ENCODE data around the gene EXOG. TPM values are rescaled to one million over a fixed set of nuclear protein-coding genes. Genes with fewer than 3 reads are reported as not detected.
A peak's percentile ranks its signal among the peaks of the same experiment; 100 is the strongest.

EXOG gene
- polyA plus RNA-seq, 1 experiment: 19.3 TPM

DNA sequence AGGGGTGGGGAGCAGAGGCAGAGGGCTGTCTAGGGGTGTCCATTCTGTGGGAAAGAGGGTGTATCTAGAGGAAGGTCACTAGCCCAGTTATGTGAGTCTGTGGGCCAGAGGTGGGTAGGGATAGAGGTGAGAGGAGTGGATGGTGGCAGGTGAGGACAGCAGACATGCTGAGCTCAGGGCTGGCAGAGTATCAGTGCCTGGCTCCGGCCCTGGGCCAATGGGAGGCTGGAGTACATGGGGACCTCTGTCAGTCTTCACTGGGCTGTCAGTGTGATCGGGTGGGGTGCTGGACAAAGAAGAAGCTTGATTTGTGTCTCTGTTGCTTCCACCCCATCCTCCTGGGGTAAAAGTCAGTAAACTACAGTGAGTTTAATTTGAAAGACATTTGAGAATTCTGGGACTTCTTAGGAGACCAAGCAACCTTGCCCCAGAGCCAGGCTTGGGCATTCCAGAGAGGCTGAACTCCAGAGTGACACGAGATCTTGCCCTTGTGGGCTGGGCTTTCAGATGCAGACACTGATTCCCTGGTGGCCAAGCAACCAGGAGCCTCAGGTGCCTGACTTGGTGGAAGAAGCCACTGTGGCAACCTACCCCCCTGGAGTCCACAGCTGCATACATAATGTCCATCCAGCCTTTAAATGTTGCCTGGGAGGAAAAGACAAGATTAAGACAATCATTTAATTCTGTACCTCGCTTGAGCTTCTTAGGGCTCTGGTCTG, 60.7 kb downstream of the EXOG start:
- TF ChIP-seq, protein P1, sequence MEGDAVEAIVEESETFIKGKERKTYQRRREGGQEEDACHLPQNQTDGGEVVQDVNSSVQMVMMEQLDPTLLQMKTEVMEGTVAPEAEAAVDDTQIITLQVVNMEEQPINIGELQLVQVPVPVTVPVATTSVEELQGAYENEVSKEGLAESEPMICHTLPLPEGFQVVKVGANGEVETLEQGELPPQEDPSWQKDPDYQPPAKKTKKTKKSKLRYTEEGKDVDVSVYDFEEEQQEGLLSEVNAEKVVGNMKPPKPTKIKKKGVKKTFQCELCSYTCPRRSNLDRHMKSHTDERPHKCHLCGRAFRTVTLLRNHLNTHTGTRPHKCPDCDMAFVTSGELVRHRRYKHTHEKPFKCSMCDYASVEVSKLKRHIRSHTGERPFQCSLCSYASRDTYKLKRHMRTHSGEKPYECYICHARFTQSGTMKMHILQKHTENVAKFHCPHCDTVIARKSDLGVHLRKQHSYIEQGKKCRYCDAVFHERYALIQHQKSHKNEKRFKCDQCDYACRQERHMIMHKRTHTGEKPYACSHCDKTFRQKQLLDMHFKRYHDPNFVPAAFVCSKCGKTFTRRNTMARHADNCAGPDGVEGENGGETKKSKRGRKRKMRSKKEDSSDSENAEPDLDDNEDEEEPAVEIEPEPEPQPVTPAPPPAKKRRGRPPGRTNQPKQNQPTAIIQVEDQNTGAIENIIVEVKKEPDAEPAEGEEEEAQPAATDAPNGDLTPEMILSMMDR (IDR thresholded peaks at IDR 0.05; ENCODE audit: low read depth, low read length): no peak
- H3K27ac ChIP-seq (ENCODE audit: low read depth, low read length): no peak overlapping the region

DNA sequence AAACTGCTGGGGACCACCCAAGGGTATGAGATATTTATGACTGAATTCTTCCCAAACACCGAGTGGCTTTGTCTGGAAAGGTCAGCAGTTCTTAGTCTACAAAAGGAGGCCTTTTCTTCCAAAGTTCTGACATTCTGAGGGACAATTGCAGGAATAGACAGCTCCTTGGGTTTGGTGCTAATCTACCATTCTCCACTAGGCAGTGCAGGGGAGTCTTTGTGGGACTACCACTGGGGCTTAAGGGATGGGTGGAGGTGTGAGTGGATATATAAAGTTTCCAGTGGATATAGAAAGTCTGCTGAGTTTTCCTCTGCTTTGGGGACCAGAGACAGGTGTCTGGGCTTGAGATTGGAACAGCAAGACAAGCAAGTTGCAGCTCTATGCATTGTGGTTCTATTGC, 62.7 kb downstream of the EXOG start:
- H3K4me3 ChIP-seq (ENCODE audit: low read depth, low read length): no peak overlapping the region
- DNase-seq (ENCODE audit: low read depth, low spot score): no peak
- ChIA-PET CTCF (interaction anchor here (1.1 kb wide), 1 partner anchor 38 kb away, joined by 3 read pairs; no protein-coding TSS in a partner anchor), POLR2A (no interaction called here)
- H3K27me3 ChIP-seq (ENCODE audit: control insufficient read depth, insufficient read depth, low read length): peaks cover 6% of the 10 kb centered on the region
- no peak overlapping the region for H3K27ac ChIP-seq (ENCODE audit: low read depth, low read length)
- no peaks in the 10 kb centered on the region; the same call in 1 of the 2 replicates for H3K9me3 ChIP-seq (ENCODE audit: control insufficient read depth, insufficient read depth, low read length)
- TF ChIP-seq, protein P1 (IDR thresholded peaks at IDR 0.05; ENCODE audit: low read depth, low read length): no peak

More for the DNA sequence above, 60.7 kb downstream of the EXOG start:
- ChIA-PET POLR2A (no interaction called here), CTCF (interaction anchor here (0.7 kb wide), 1 partner anchor 35 kb away, joined by 3 read pairs; no protein-coding TSS in a partner anchor)
- no peak overlapping the region for H3K4me3 ChIP-seq (ENCODE audit: low read depth, low read length)
- no peak for DNase-seq (ENCODE audit: low read depth, low spot score)
- H3K9me3 ChIP-seq (ENCODE audit: control insufficient read depth, insufficient read depth, low read length): no peaks in the 10 kb centered on the region; the same call in 1 of the 2 replicates
- peaks cover 6% of the 10 kb centered on the region for H3K27me3 ChIP-seq (ENCODE audit: control insufficient read depth, insufficient read depth, low read length)

DNA sequence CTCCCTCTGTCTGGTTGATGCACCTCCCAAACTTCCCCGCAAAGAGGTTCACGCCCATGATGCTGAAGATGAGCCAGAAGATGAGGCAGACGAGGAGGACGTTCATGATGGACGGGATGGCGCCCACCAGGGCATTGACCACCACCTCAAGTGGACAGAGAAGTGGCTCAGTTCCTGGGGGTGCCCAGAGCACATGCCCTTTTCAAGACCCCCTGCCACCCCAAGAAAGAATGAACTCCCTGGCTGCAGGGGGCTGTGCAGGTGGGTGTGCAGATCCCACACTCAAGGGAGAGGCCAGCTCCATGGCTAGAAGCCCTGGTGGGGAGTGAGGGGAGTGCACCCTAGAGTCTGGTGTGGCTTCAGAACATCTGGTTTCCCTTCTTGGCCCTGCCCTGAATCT, 64.1 kb downstream of the EXOG start:
- TF ChIP-seq, protein P1 (IDR thresholded peaks at IDR 0.05; ENCODE audit: low read depth, low read length): 0 out of 2 replicates have a peak, but pooled peaks have one; percentile 17
- CTCF ChIA-PET: no interaction called here
- Histone ChIP-seq H3K27me3 (ENCODE audit: control insufficient read depth, insufficient read depth, low read length) (peaks cover 6% of the 10 kb centered on the region), H3K27ac (ENCODE audit: low read depth, low read length) (no peak overlapping the region), H3K4me3 (ENCODE audit: low read depth, low read length) (no peak overlapping the region), H3K9me3 (ENCODE audit: control insufficient read depth, insufficient read depth, low read length) (no peaks in the 10 kb centered on the region; the same call in 1 of the 2 replicates)
- POLR2A ChIA-PET: no interaction called here
- DNase-seq (ENCODE audit: low read depth, low spot score): no peak

DNA sequence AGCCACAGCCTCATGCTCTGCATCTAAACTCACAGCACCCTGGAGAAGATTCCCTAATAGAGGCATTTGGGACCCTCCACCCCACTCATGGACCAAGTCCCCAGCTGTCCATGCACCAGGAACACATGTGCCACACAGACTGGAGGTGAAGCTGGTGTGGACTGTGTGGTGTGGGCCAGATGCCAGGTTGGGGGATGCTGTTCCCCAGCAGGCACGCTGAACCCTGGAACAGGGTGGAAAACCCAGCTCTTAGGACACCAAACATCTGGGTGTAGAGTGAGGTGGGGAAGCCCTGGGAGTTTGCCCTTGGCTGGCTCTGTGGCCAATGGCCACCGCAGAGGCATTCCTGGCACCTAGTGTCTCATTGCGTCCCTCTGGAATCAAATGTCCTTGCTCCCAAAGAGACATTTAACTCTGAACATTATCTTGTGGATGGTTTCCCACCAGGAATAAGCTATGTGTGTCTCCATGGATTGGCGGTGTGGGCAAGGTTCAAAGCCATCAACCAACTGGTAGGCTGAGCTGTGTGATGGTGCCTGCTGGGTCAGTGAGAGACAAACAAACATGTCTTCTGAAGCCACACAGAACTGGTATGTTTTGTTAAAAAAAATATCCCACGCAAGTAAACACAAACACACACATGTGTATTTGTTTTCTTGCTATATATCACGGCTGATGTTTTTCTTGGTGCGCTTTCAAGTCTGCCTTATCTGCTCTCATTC, 65.0 kb downstream of the EXOG start:
- ChIA-PET POLR2A (no interaction called here), CTCF (interaction anchor here (0.7 to 1.1 kb wide), 3 partner anchors 90 to 283 kb away, joined by 3 to 4 read pairs (median 3); no protein-coding TSS in a partner anchor)
- Histone ChIP-seq H3K9me3 (ENCODE audit: control insufficient read depth, insufficient read depth, low read length) (no peaks in the 10 kb centered on the region; the same call in 1 of the 2 replicates), H3K27ac (ENCODE audit: low read depth, low read length) (no peak overlapping the region), H3K4me3 (ENCODE audit: low read depth, low read length) (no peak overlapping the region), H3K27me3 (ENCODE audit: control insufficient read depth, insufficient read depth, low read length) (peaks cover 6% of the 10 kb centered on the region)
- TF ChIP-seq, protein P1 (IDR thresholded peaks at IDR 0.05; ENCODE audit: low read depth, low read length): no peak
- no peak for DNase-seq (ENCODE audit: low read depth, low spot score)

Data from AG04450 (cell line).